Endothelial cell of umbilical vein (primary cell): ENCODE data around the gene B9D1. TPM values are rescaled to one million over a fixed set of nuclear protein-coding genes. Genes with fewer than 3 reads are reported as not detected.

Source experiments
- BruUV-seq: library from RNA; stranded (reverse); fragments of 400-500 nt; replicated peaks from 2 replicates; lab custom pipeline; 2021; lab: Mats Ljungman, UMichigan
- CTCF ChIA-PET: fragments of 300-600, 350-600 bp; sonication (Branson Sonifier 250); formaldehyde crosslinking; loops from one replicate; lab custom pipeline; 2021; ENCODE audit warnings: antibody characterized with exemption, inconsistent platforms; lab: Charles Lee
- POLR2A ChIA-PET: fragments of 300-600, 350-600 bp; sonication (Branson Sonifier 250); formaldehyde crosslinking; loops from one replicate; lab custom pipeline; 2021; ENCODE audit warnings: antibody characterized with exemption, inconsistent platforms; lab: Charles Lee
- DNase-seq: peaks from one replicate; pipeline ENCODE4 v3.0.0-alpha.2; 2011; ENCODE audit warnings: low read depth, low spot score
- FAIRE-seq: peaks from 2 replicates; lab custom pipeline; 2011; peaks lifted over from hg19 to GRCh38; lab: Jason Lieb, UNC
- H2AFZ ChIP-seq: 2 replicates; pipeline ENCODE4 v1.6.0; 2012; ENCODE audit warnings: low read depth, low read length, control low read depth, inconsistent platforms
- H3K27ac ChIP-seq: 2 replicates; pipeline ENCODE4 v1.5.1; 2011; ENCODE audit warnings: low read depth, mild to moderate bottlenecking, control low read depth, low read length, moderate library complexity; ENCODE audit not compliant: insufficient read depth
- H3K27me3 ChIP-seq, 2 experiments: 2 replicates each; pipeline versions ENCODE4 v1.6.0 to v1.6.1; 2011; ENCODE audit warnings: low read length in 2 of 2, mixed read lengths in 1 of 2; ENCODE audit not compliant: control insufficient read depth in 2 of 2, insufficient read depth in 2 of 2
- H3K36me3 ChIP-seq, 2 experiments: 2 replicates in 1 of 2; 3 replicates in 1 of 2; pipeline ENCODE4 v1.5.1; 2011; ENCODE audit warnings: low read length in 2 of 2, mild to moderate bottlenecking in 1 of 2, moderate library complexity in 1 of 2; ENCODE audit not compliant: control insufficient read depth in 2 of 2, insufficient read depth in 2 of 2; ENCODE audit errors: extremely low read depth in 1 of 2
- H3K4me1 ChIP-seq: 3 replicates; pipeline ENCODE4 v1.5.1; 2011; ENCODE audit warnings: mild to moderate bottlenecking, low read length; ENCODE audit not compliant: control insufficient read depth, insufficient read depth; ENCODE audit errors: extremely low read depth
- H3K4me2 ChIP-seq: 2 replicates; pipeline ENCODE4 v1.6.1; 2011; ENCODE audit warnings: low read length, control low read depth, mixed read lengths; ENCODE audit not compliant: insufficient read depth
- H3K4me3 ChIP-seq, 3 experiments: fragments of 200-600 bp in 1 of 3; sonication (generic), shearing (Covaris generic) in 1 of 3; replicated peaks in 1 of 3; 2 replicates each; pipeline ENCODE4 v1.5.1; 2011 to 2016; ENCODE audit warnings: control low read depth in 3 of 3, low read length in 3 of 3, mild to moderate bottlenecking in 2 of 3, inconsistent platforms in 1 of 3, low read depth in 1 of 3, moderate library complexity in 1 of 3; ENCODE audit not compliant: insufficient read depth in 1 of 3
- H3K79me2 ChIP-seq: 2 replicates; pipeline ENCODE4 v1.6.0; 2012; ENCODE audit warnings: low read length, inconsistent platforms; ENCODE audit not compliant: control insufficient read depth, insufficient read depth
- H3K9ac ChIP-seq: replicated peaks from 2 replicates; pipeline ENCODE3; 2011; ENCODE audit warnings: low read length, control low read depth; ENCODE audit not compliant: insufficient read depth; ENCODE audit errors: extremely low read depth
- H3K9me1 ChIP-seq: replicated peaks from 3 replicates; pipeline ENCODE4 v1.6.0; 2011; ENCODE audit warnings: mild to moderate bottlenecking, low read length; ENCODE audit not compliant: control insufficient read depth, insufficient read depth; ENCODE audit errors: extremely low read depth
- H3K9me3 ChIP-seq: replicated peaks from 2 replicates; pipeline ENCODE4 v1.5.1; 2012; ENCODE audit warnings: low read length, inconsistent platforms; ENCODE audit not compliant: control insufficient read depth, insufficient read depth
- H4K20me1 ChIP-seq: replicated peaks from 2 replicates; pipeline ENCODE3; 2011; ENCODE audit warnings: mild to moderate bottlenecking, low read length; ENCODE audit not compliant: control insufficient read depth, insufficient read depth; ENCODE audit errors: extremely low read depth
- FOS ChIP-seq: IDR thresholded peaks from 2 replicates; pipeline ENCODE4 v1.6.1; 2011; ENCODE audit warnings: mild to moderate bottlenecking, low read length, moderate library complexity, borderline replicate concordance; ENCODE audit not compliant: insufficient read depth
- MYC ChIP-seq: IDR thresholded peaks from one replicate; pipeline ENCODE4 v1.6.1; 2011; ENCODE audit warnings: mild to moderate bottlenecking, low read depth, low read length
- POLR2A ChIP-seq: IDR thresholded peaks from 2 replicates; pipeline ENCODE4 v1.6.1; 2012; ENCODE audit warnings: low read depth, mild to moderate bottlenecking, control low read depth, low read length
- POLR2AphosphoS5 ChIP-seq: IDR thresholded peaks from 2 replicates; pipeline ENCODE4 v1.6.1; 2012; ENCODE audit warnings: low read depth, mild to moderate bottlenecking, control low read depth, low read length, moderate library complexity; ENCODE audit not compliant: insufficient read depth
- dilution Hi-C: fragments of 300-500 bp; cut with MboI; formaldehyde crosslinking; loops from one replicate; pipeline ENCODE4 v1.15.0; 2019; ENCODE audit warnings: low sequenced_read_pairs; ENCODE audit not compliant: extremely low pct_ligation_motif_present
- intact Hi-C: fragments of 100-400 bp; cut with micrococcal nuclease; formaldehyde crosslinking; loops from one replicate; pipeline ENCODE4 v1.10.0; 2022
- polyA plus RNA-seq, 4 experiments: library from polyadenylated mRNA; depleted of rRNA in 3 of 4; stranded (reverse) in 3 of 4; unstranded in 1 of 4; fragments of >200 nt; gene quantifications; 2 replicates each; pipeline versions ENCODE4 v1.2.1 to v1.2.3, GENCODE V29; 2011 to 2012; ENCODE audit warnings: missing spikeins in 1 of 4
- total RNA-seq: library from RNA; stranded (reverse); gene quantifications from 2 replicates; pipeline ENCODE4 v1.2.3, GENCODE V29; 2021
- TF ChIP-seq, protein P1 (sequence below), 2 donors: IDR thresholded peaks; 1 replicate in 1 of 2; 2 replicates in 1 of 2; pipeline ENCODE4 v1.5.1; 2011; ENCODE audit warnings: low read length in 2 of 2, mild to moderate bottlenecking in 2 of 2, moderate library complexity in 2 of 2, control low read depth in 1 of 2, inconsistent platforms in 1 of 2, low read depth in 1 of 2; ENCODE audit not compliant: insufficient read depth in 1 of 2; ENCODE audit errors: extremely low read depth in 1 of 2
- TF ChIP-seq, protein P2 (sequence below): IDR thresholded peaks from 2 replicates; pipeline ENCODE4 v1.6.1; 2011; ENCODE audit not compliant: insufficient read depth, insufficient read length

The B9D1 gene
- total and polyA plus RNA-seq, 2 donors (not counting 3 experiments of a cell fraction or from before 2014, with no cell fraction given), result 20.5 to 55.8 TPM

DNA sequence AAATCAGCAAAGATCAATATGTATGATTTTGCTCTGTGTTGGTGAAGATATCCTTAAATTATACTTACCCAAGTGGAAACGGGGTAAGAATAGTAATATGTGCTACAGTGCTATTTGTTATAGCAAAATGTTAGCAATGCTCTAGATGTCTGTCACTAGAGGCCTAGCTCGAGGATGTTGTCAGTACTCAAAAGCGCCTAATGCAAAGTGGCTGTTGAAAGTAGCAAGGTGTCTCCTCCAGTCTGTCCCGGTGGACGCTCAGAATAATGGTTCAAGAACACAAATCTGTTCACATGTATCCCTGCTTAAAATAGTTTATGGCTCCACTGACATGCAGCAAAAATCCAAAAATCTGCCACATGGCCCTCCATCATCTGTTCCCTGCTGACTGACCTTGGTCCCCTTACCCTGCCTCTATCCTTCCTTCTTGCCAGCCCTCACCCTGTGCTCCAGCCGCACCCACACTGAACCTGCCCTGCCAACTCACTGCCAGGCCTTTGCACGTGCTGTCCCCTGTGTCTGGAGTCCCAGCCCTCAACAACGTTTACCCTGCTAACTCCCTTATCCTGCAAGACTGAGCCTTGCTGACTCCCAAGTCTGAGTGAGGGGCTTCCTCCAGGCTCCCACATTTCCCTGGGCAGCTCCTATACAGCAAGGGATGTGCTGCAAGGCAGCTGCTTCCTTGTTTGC is 38.9 kb upstream of the B9D1 start:
- H3K27ac ChIP-seq, result no peak overlapping the region
- peaks cover 10% of the 10 kb centered on the region for H3K4me1 ChIP-seq
- no peak overlapping the region for H3K9ac ChIP-seq
- intact Hi-C loops (no loop called here), dilution Hi-C loops (no loop called here)
- no peaks in the 10 kb centered on the region for H3K36me3 ChIP-seq
- CTCF ChIA-PET, result interaction anchor here (1.4 kb wide), 1 partner anchor 46 kb away, joined by 4 read pairs; no protein-coding TSS in a partner anchor
- no peak for TF ChIP-seq POLR2AphosphoS5
- no peak for TF ChIP-seq POLR2A
- TF ChIP-seq FOS, result no peak
- TF ChIP-seq, protein P1, sequence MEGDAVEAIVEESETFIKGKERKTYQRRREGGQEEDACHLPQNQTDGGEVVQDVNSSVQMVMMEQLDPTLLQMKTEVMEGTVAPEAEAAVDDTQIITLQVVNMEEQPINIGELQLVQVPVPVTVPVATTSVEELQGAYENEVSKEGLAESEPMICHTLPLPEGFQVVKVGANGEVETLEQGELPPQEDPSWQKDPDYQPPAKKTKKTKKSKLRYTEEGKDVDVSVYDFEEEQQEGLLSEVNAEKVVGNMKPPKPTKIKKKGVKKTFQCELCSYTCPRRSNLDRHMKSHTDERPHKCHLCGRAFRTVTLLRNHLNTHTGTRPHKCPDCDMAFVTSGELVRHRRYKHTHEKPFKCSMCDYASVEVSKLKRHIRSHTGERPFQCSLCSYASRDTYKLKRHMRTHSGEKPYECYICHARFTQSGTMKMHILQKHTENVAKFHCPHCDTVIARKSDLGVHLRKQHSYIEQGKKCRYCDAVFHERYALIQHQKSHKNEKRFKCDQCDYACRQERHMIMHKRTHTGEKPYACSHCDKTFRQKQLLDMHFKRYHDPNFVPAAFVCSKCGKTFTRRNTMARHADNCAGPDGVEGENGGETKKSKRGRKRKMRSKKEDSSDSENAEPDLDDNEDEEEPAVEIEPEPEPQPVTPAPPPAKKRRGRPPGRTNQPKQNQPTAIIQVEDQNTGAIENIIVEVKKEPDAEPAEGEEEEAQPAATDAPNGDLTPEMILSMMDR (IDR thresholded peaks at IDR 0.05; ENCODE audit: extremely low read depth in 1 of 2, insufficient read depth in 1 of 2, low read depth in 1 of 2, low read length in 2 of 2), result no peak
- no peak for TF ChIP-seq MYC
- TF ChIP-seq, protein P2, sequence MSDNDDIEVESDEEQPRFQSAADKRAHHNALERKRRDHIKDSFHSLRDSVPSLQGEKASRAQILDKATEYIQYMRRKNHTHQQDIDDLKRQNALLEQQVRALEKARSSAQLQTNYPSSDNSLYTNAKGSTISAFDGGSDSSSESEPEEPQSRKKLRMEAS, result no peak
- H3K9me1 ChIP-seq, result no peaks in the 10 kb centered on the region
- no peaks in the 10 kb centered on the region for H3K27me3 ChIP-seq
- no peaks in the 10 kb centered on the region for H3K9me3 ChIP-seq
- DNase-seq, result no peak
- H3K79me2 ChIP-seq, result no peaks in the 10 kb centered on the region
- H4K20me1 ChIP-seq, result no peaks in the 10 kb centered on the region
- no peak overlapping the region for H3K4me2 ChIP-seq
- H3K4me3 ChIP-seq, result no peak overlapping the region
- H2AFZ ChIP-seq, result no peak overlapping the region
- no TSS peak for BruUV-seq
- POLR2A ChIA-PET, result no interaction called here
- no peak for FAIRE-seq
